Neural progenitor cell (in vitro differentiated cells): ENCODE measurements around the gene DIP2A.

Source experiments
- EZH2 ChIP-seq: fragments of 200-600 bp; sonication (generic); IDR thresholded peaks from 2 replicates; pipeline ENCODE4 v1.6.1; 2017; ENCODE audit warnings: antibody characterized with exemption, mild to moderate bottlenecking, moderate library complexity
- TF ChIP-seq, protein P1 (sequence below): fragments of 200-600 bp; sonication (generic); IDR thresholded peaks from 2 replicates; pipeline ENCODE4 v1.5.1; 2017; ENCODE audit warnings: antibody characterized with exemption, mild to moderate bottlenecking

DNA sequence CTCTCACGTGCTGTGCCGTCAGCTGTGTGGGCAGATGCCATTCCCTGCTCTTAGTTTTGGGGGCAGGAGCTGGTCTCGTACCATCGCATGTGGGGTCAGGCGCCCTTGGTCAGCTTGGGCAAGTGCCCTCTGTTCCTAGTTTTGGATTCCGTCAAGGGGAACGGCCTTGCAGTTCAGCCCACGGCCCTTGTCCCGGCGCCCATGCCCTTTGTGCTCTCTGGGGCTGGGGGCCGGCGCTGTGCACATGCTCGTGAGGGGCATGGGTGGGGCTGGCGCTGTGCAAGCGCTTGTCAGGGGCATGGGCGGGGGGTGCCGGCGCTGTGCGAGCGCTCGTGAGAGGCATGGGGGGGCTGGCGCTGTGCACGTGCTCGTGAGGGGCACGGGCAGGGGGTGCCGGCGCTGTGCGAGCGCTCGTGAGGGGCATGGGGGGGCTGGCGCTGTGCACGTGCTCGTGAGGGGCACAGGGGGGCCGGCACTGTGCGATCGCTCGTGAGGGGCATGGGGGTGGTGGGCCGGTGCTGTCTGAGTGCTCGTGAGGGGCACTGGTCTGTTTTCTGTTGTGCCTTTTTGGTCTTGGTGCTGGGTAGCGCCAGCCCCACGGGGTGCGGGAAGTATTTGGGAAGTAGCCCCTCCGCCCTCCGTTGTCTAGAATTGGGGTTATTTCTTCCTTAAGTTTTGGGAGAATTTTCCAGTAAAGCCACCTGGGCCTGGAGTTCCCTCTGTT lies 29.5 kb upstream of the DIP2A start:
- TF ChIP-seq, protein P1, sequence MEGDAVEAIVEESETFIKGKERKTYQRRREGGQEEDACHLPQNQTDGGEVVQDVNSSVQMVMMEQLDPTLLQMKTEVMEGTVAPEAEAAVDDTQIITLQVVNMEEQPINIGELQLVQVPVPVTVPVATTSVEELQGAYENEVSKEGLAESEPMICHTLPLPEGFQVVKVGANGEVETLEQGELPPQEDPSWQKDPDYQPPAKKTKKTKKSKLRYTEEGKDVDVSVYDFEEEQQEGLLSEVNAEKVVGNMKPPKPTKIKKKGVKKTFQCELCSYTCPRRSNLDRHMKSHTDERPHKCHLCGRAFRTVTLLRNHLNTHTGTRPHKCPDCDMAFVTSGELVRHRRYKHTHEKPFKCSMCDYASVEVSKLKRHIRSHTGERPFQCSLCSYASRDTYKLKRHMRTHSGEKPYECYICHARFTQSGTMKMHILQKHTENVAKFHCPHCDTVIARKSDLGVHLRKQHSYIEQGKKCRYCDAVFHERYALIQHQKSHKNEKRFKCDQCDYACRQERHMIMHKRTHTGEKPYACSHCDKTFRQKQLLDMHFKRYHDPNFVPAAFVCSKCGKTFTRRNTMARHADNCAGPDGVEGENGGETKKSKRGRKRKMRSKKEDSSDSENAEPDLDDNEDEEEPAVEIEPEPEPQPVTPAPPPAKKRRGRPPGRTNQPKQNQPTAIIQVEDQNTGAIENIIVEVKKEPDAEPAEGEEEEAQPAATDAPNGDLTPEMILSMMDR: no peak
- no peak for TF ChIP-seq EZH2
